Measurements from ENCODE around the gene NFKBIL1.

GRCh38 chr6:31525932-31526591 is 21.3 kb upstream of the NFKBIL1 start:
- TF ChIP-seq POLR2A (IDR thresholded peaks at IDR 0.05) (no peak), CTCF (IDR thresholded peaks at IDR 0.05) (no peak)

Measured in testis (tissue), 2 donors.